HFFc6 (cell line): ENCODE results near the gene BST1. TPM values are rescaled to one million over a fixed set of nuclear protein-coding genes. Genes with fewer than 3 reads are reported as not detected.

Source experiments
- DNase-seq: peaks from one replicate; pipeline ENCODE4 v3.0.0-alpha.2; 2018
- H3K27ac Mint-ChIP-seq: 2 replicates; pipeline ENCODE4 v1.8.0; 2020; ENCODE audit warnings: mild to moderate bottlenecking, mixed read lengths
- H3K27me3 Mint-ChIP-seq: 2 replicates; pipeline ENCODE4 v1.8.0; 2021; ENCODE audit warnings: mild to moderate bottlenecking, moderate library complexity, mixed read lengths; ENCODE audit not compliant: insufficient read depth
- H3K36me3 Mint-ChIP-seq: 2 replicates; pipeline ENCODE4 v1.8.0; 2021; ENCODE audit warnings: low read depth, mixed read lengths
- H3K4me1 Mint-ChIP-seq: 2 replicates; pipeline ENCODE4 v1.8.0; 2020; ENCODE audit warnings: low read depth, mixed read lengths
- H3K4me3 Mint-ChIP-seq: 2 replicates; pipeline ENCODE4 v1.8.0; 2020; ENCODE audit warnings: mild to moderate bottlenecking, moderate library complexity, mixed read lengths
- H3K9me3 Mint-ChIP-seq: 2 replicates; pipeline ENCODE4 v1.8.0; 2020; ENCODE audit warnings: mild to moderate bottlenecking, mixed read lengths
- total RNA-seq, 6 experiments: library from RNA; stranded (reverse); fragmentation: NEBNext Ultra II Directional; extraction: Animal tissue kit (Norgen Biotek cat#: 25700); gene quantifications; 2 replicates in 1 of 6; 3 replicates in 5 of 6; pipeline ENCODE4 v1.2.3, GENCODE V29; 2021
- TF ChIP-seq, protein P1 (sequence below): fragments of 200-600 bp; sonication (generic); IDR thresholded peaks from 2 replicates; pipeline ENCODE4 v1.5.0; 2021; ENCODE audit warnings: antibody characterized with exemption, mild to moderate bottlenecking

The BST1 gene
- total RNA-seq, 6 experiments from 2014 or later = 2.4 to 4.2 (median 2.8) TPM

DNA sequence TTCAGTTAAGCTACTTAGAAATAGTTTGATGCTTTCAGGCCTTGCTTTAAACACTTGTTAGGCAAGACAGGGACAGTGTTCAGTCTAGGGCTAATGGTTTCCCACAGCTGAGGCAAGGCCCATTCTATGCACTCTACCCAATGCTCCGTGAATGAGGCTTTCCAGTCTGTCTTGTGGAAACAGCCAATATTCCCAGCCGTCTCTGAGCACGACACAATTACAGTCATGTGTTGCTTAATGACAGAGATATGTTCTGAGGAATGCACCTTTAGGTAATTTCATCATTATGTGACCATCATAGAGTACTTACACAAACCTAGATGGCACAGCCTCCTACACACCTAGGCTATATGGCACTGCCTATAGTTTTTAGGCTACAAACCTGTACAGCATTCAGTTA is 30.8 kb upstream of the BST1 start:
- TF ChIP-seq, protein P1, sequence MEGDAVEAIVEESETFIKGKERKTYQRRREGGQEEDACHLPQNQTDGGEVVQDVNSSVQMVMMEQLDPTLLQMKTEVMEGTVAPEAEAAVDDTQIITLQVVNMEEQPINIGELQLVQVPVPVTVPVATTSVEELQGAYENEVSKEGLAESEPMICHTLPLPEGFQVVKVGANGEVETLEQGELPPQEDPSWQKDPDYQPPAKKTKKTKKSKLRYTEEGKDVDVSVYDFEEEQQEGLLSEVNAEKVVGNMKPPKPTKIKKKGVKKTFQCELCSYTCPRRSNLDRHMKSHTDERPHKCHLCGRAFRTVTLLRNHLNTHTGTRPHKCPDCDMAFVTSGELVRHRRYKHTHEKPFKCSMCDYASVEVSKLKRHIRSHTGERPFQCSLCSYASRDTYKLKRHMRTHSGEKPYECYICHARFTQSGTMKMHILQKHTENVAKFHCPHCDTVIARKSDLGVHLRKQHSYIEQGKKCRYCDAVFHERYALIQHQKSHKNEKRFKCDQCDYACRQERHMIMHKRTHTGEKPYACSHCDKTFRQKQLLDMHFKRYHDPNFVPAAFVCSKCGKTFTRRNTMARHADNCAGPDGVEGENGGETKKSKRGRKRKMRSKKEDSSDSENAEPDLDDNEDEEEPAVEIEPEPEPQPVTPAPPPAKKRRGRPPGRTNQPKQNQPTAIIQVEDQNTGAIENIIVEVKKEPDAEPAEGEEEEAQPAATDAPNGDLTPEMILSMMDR = no peak
- Mint-ChIP-seq H3K4me1 (peaks cover 24% of the 10 kb centered on the region), H3K27ac (no peak overlapping the region), H3K27me3 (no peaks in the 10 kb centered on the region), H3K9me3 (no peaks in the 10 kb centered on the region), H3K36me3 (peaks cover 24% of the 10 kb centered on the region), H3K4me3 (no peak overlapping the region)
- no peak for DNase-seq

DNA sequence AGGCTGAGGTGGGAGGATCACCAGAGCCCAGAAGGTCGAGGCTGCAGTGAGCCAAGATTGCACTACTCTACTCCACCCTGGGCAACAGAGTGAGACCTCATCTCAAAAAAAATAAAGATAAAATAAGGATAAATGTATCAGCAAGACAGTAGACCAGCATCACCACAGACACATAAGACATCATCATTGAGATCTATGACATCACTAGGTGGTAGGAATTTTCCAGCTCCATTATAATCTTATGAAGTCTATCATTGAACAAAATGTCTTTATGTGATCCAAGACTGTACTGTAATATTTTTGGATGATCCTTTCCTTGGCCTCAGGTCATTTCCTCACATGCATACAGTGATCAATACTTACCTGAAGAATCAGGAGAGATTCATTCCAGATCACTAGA is 29.5 kb upstream of the BST1 start:
- Mint-ChIP-seq H3K4me3 (no peak overlapping the region), H3K27me3 (no peaks in the 10 kb centered on the region), H3K4me1 (peaks cover 36% of the 10 kb centered on the region), H3K27ac (no peak overlapping the region; the same call in 1 of the 2 replicates), H3K9me3 (no peaks in the 10 kb centered on the region), H3K36me3 (peaks cover 29% of the 10 kb centered on the region)
- DNase-seq = no peak
- TF ChIP-seq, protein P1 = no peak

DNA sequence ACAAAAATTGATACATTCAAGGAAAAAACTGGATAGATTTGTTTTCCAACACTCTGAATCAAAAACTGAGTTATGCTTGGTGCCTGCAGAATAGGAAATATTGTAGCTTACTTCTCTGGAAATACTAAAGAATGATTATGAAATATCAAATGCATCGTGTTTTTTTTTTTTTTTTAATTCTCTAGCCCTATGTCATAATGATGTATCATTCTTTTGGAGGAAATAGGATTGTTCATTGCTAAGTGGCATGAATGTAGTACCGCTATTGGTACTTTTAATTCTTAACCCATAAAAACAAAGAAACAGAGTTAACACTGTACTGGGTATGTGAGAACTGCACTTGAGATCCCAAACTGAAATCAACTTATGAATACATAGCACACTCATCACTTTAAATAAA is 28.8 kb upstream of the BST1 start:
- H3K27ac Mint-ChIP-seq = no peak overlapping the region
- peaks cover 29% of the 10 kb centered on the region for H3K36me3 Mint-ChIP-seq
- no peak for DNase-seq
- H3K27me3 Mint-ChIP-seq = no peaks in the 10 kb centered on the region
- peaks cover 43% of the 10 kb centered on the region for H3K4me1 Mint-ChIP-seq
- no peaks in the 10 kb centered on the region for H3K9me3 Mint-ChIP-seq
- TF ChIP-seq, protein P1 = no peak
- no peak overlapping the region for H3K4me3 Mint-ChIP-seq

DNA sequence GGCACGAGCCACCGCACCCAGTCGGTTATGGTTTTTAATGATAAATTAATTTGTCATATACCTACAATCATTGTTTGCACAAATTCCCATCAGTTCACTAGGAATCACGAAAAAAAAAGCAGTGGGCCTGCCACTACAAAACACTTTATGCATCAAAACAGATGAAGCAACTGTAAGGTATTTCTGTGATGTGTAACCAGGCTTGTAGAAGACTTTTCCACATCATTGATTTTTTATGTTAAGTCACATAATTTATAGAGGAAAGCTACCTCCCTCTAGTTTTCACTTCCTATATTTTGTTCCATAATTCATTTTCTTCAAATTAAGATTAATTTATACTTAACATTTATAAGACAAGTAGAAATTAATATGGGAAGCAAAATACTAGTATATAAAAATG is 27.9 kb upstream of the BST1 start:
- TF ChIP-seq, protein P1 = no peak
- Mint-ChIP-seq H3K27me3 (no peaks in the 10 kb centered on the region), H3K4me1 (peaks cover 51% of the 10 kb centered on the region), H3K36me3 (peaks cover 33% of the 10 kb centered on the region), H3K27ac (no peak overlapping the region), H3K4me3 (no peak overlapping the region), H3K9me3 (peaks cover 1% of the 10 kb centered on the region; the same call in 1 of the 2 replicates)
- DNase-seq = no peak

DNA sequence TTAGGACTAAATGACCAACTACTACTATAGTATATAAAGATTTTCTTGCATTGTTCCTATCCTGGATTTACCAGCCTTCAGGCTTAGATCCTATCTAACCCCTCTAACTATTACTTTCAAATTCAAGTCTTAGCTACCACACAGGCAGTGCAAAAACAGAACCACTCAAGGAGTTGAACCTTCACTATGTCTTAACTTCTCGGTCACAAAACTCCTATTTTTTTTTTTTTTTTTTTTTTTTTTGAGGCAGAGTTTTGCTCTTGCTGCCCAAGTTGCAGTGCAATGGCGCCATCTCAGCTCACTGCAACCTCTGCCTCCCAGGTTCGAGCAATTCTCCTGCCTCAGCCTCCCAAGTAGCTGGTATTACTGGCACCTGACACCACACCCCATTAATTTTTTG is 27.5 kb upstream of the BST1 start:
- H3K27ac Mint-ChIP-seq = no peak overlapping the region
- TF ChIP-seq, protein P1 = no peak
- peaks cover 32% of the 10 kb centered on the region for H3K36me3 Mint-ChIP-seq
- no peak overlapping the region for H3K4me3 Mint-ChIP-seq
- DNase-seq = no peak
- H3K27me3 Mint-ChIP-seq = no peaks in the 10 kb centered on the region
- peaks cover 4% of the 10 kb centered on the region; the same call in 1 of the 2 replicates for H3K9me3 Mint-ChIP-seq
- H3K4me1 Mint-ChIP-seq = peaks cover 56% of the 10 kb centered on the region

DNA sequence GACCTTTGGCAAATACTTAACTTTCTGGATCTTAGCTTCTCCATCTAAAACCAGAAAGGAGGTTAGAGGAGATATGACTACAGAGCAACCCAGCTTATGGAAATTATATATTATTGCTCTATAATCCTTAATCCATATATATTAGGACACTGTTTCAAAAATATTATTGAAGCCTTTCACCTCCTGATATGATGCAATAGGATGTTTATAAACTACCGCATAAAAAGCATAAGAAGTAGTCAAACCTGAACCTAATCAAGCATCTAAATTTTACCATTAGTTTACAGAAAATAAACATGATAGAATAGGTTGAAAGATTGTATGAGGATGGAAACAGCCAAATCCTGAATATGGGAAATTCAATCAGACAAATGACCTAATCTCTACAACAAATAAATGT is 26.8 kb upstream of the BST1 start:
- Mint-ChIP-seq H3K4me1 (peaks cover 56% of the 10 kb centered on the region), H3K36me3 (peaks cover 31% of the 10 kb centered on the region), H3K9me3 (peaks cover 4% of the 10 kb centered on the region; the same call in 1 of the 2 replicates), H3K27ac (no peak overlapping the region; the same call in 1 of the 2 replicates), H3K27me3 (no peaks in the 10 kb centered on the region), H3K4me3 (no peak overlapping the region)
- TF ChIP-seq, protein P1 = no peak
- no peak for DNase-seq
